Tibial nerve (tissue), 4 donors: ENCODE measurements around the gene OSBPL5.

Source experiments
- EP300 ChIP-seq, 2 donors: sonication (generic); formaldehyde crosslinking; IDR thresholded peaks; one replicate each; pipeline ENCODE4 v1.6.1; 2017; ENCODE audit warnings: antibody characterized with exemption in 2 of 2, mild to moderate bottlenecking in 1 of 2
- TF ChIP-seq, protein P1 (sequence below), 5 experiments: fragments of 200-600 bp in 3 of 5; fragments of 450-650 bp in 2 of 5; sonication (generic) in 3 of 5; IDR thresholded peaks; one replicate each; pipeline ENCODE4 v1.5.1; 2016 to 2019; ENCODE audit warnings: antibody characterized with exemption in 5 of 5, mild to moderate bottlenecking in 3 of 5, moderate library complexity in 2 of 5

DNA sequence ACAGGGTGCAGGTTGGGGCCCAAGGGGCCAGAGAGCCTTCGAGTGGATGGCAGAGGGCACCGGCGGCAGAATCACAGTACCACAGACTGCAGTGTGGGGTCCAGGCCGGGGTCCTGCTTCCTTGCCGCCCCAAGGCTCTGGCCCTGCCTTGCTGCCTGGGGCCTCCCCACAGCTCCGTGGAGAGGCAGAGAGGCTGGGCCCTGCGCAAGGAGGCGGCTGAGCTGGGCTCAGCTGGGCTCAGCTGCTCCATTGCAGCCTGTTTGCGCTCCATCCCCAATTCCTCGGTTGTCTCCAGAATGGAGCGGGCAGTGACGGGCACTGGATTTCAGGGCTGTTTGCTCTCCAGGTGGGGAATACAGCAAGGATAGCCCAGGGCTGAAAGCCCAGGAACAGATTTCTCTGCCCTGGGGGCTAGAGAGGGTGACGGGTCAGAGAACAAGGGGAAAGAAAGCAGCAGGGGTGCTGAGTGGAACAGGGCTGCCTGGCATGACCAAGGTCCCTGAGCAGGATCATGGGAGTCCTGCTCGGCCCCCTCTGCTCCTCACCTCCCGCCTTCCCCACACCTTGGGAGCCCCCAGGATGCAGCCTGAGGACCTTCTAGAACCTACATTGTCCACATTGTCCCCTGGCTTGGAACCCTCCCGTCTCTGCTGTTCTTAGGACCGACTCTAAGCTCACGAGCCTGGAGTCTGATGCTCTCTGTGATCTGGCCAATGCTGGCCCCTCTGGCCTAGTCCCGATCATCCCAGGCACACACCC, 34.6 kb upstream of the OSBPL5 start:
- TF ChIP-seq, protein P1, sequence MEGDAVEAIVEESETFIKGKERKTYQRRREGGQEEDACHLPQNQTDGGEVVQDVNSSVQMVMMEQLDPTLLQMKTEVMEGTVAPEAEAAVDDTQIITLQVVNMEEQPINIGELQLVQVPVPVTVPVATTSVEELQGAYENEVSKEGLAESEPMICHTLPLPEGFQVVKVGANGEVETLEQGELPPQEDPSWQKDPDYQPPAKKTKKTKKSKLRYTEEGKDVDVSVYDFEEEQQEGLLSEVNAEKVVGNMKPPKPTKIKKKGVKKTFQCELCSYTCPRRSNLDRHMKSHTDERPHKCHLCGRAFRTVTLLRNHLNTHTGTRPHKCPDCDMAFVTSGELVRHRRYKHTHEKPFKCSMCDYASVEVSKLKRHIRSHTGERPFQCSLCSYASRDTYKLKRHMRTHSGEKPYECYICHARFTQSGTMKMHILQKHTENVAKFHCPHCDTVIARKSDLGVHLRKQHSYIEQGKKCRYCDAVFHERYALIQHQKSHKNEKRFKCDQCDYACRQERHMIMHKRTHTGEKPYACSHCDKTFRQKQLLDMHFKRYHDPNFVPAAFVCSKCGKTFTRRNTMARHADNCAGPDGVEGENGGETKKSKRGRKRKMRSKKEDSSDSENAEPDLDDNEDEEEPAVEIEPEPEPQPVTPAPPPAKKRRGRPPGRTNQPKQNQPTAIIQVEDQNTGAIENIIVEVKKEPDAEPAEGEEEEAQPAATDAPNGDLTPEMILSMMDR (IDR thresholded peaks at IDR 0.05) = no peak
- TF ChIP-seq EP300 (IDR thresholded peaks at IDR 0.05) = no peak
